Measurements from ENCODE around the gene FAM107A.
A peak's percentile ranks its signal among the peaks of the same experiment; 100 is the strongest.

FAM107A gene

DNA sequence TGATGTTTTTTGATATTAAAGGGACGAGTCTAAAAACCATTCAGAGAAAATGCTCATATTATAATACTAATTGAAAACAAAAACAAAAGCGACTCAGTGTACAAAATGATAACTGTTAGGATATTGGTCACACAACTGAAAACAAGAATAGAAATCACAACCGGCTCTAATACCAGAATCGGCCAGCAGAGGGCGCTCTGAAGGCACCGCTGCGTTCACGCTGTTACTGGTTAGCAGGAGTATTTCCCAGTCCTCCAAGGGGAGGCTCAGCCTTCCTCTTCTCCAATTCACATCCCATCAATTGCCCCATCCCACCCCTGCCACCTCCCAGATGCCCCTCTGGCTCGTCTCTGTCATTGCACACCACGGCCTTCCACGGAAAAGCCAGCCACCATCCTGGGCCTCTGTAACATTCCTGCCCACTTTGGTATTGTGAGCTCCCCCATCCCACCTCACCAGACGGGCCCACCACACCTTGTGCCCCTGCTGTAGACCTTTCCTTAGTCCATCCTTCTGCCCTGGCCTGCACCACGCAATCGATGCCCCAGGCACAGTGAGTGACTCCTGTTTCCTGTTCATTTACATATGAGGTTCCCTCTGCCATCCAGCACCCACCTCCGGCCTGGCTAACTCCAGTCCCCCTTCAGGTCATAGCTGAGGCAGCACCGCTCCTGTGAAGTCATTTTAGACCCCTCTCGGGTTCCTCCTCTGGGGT, 8.5 kb downstream of the FAM107A start:
- Histone ChIP-seq H3K9ac (no peak overlapping the region), H3K27ac (no peak overlapping the region), H3K4me1 (no peaks in the 10 kb centered on the region), H3K79me2 (no peaks in the 10 kb centered on the region), H3K4me2 (ENCODE audit: low read length) (no peak overlapping the region), H3K9me3 (ENCODE audit: control insufficient read depth, low read length) (no peaks in the 10 kb centered on the region), H2AFZ (no peak overlapping the region), H3K36me3 (ENCODE audit: control insufficient read depth, insufficient read depth, low read length) (no peaks in the 10 kb centered on the region), H3K27me3 (ENCODE audit: control insufficient read depth, insufficient read depth, low read length) (no peaks in the 10 kb centered on the region), H3K4me3 (ENCODE audit: low read depth, low read length) (no peak overlapping the region)
- TF ChIP-seq, protein P1, sequence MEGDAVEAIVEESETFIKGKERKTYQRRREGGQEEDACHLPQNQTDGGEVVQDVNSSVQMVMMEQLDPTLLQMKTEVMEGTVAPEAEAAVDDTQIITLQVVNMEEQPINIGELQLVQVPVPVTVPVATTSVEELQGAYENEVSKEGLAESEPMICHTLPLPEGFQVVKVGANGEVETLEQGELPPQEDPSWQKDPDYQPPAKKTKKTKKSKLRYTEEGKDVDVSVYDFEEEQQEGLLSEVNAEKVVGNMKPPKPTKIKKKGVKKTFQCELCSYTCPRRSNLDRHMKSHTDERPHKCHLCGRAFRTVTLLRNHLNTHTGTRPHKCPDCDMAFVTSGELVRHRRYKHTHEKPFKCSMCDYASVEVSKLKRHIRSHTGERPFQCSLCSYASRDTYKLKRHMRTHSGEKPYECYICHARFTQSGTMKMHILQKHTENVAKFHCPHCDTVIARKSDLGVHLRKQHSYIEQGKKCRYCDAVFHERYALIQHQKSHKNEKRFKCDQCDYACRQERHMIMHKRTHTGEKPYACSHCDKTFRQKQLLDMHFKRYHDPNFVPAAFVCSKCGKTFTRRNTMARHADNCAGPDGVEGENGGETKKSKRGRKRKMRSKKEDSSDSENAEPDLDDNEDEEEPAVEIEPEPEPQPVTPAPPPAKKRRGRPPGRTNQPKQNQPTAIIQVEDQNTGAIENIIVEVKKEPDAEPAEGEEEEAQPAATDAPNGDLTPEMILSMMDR (IDR thresholded peaks at IDR 0.05), result peak; percentile 94

- H3K4me2 ChIP-seq (ENCODE audit: low read length), result no peak overlapping the region
- no peak overlapping the region for H3K4me3 ChIP-seq (ENCODE audit: low read depth, low read length)
- H3K9me3 ChIP-seq (ENCODE audit: control insufficient read depth, low read length), result no peaks in the 10 kb centered on the region
- no peaks in the 10 kb centered on the region for H3K27me3 ChIP-seq (ENCODE audit: control insufficient read depth, insufficient read depth, low read length)
- no peaks in the 10 kb centered on the region for H3K36me3 ChIP-seq (ENCODE audit: control insufficient read depth, insufficient read depth, low read length)
- no peak overlapping the region for H3K27ac ChIP-seq
- no peak overlapping the region for H2AFZ ChIP-seq
- no peak overlapping the region for H3K9ac ChIP-seq
- no peaks in the 10 kb centered on the region for H3K79me2 ChIP-seq
- TF ChIP-seq, protein P1 (IDR thresholded peaks at IDR 0.05), result no peak
- no peaks in the 10 kb centered on the region for H3K4me1 ChIP-seq
Observed at GRCh38 chr3:58567251-58567515, 10.0 kb downstream of the FAM107A start.

- Histone ChIP-seq H3K9ac (no peak overlapping the region), H3K4me2 (ENCODE audit: low read length) (no peak overlapping the region), H3K79me2 (no peaks in the 10 kb centered on the region), H3K36me3 (ENCODE audit: control insufficient read depth, insufficient read depth, low read length) (no peaks in the 10 kb centered on the region), H3K4me1 (no peaks in the 10 kb centered on the region), H3K27ac (no peak overlapping the region), H3K9me3 (ENCODE audit: control insufficient read depth, low read length) (no peaks in the 10 kb centered on the region), H2AFZ (no peak overlapping the region), H3K4me3 (ENCODE audit: low read depth, low read length) (no peak overlapping the region), H3K27me3 (ENCODE audit: control insufficient read depth, insufficient read depth, low read length) (no peaks in the 10 kb centered on the region)
- TF ChIP-seq, protein P1 (IDR thresholded peaks at IDR 0.05), result no peak
Observed at GRCh38 chr3:58566398-58567250, 10.6 kb downstream of the FAM107A start.

- no peak overlapping the region for H3K9ac ChIP-seq
- TF ChIP-seq, protein P1 (IDR thresholded peaks at IDR 0.05), result no peak
- no peaks in the 10 kb centered on the region for H3K4me1 ChIP-seq
- H3K4me3 ChIP-seq (ENCODE audit: low read depth, low read length), result no peak overlapping the region
- H2AFZ ChIP-seq, result no peak overlapping the region
- H3K27ac ChIP-seq, result no peak overlapping the region
- H3K27me3 ChIP-seq (ENCODE audit: control insufficient read depth, insufficient read depth, low read length), result no peaks in the 10 kb centered on the region
- H3K4me2 ChIP-seq (ENCODE audit: low read length), result no peak overlapping the region
- H3K79me2 ChIP-seq, result no peaks in the 10 kb centered on the region
- no peaks in the 10 kb centered on the region for H3K9me3 ChIP-seq (ENCODE audit: control insufficient read depth, low read length)
- H3K36me3 ChIP-seq (ENCODE audit: control insufficient read depth, insufficient read depth, low read length), result no peaks in the 10 kb centered on the region
Observed at GRCh38 chr3:58565621-58566397, 11.4 kb downstream of the FAM107A start.

Measured in parathyroid adenoma (tissue), 2 donors.